GM18507 (cell line): ENCODE results near the gene CTNND2.

ENCODE experiments used
- DNase-seq: peaks from one replicate; pipeline ENCODE4 v3.0.0; 2011; ENCODE audit warnings: low read depth; ENCODE audit not compliant: insufficient read length; ENCODE audit errors: extremely low spot score
- FAIRE-seq: peaks from 2 replicates; lab custom pipeline; 2011; peaks lifted over from hg19 to GRCh38; lab: Jason Lieb, UNC

The CTNND2 gene

GRCh38 chr5:11792621-11793020, 111.6 kb downstream of the CTNND2 start:
- no peak for FAIRE-seq

GRCh38 chr5:11791792-11792191, 112.5 kb downstream of the CTNND2 start:
- FAIRE-seq (no peak), DNase-seq (no peak)

More at GRCh38 chr5:11792621-11793020, 111.6 kb downstream of the CTNND2 start:
- no peak for DNase-seq

GRCh38 chr5:11790201-11790600, 114.0 kb downstream of the CTNND2 start:
- FAIRE-seq: no peak
- no peak for DNase-seq

- FAIRE-seq (no peak), DNase-seq (no peak)
These were observed 118.4 kb downstream of the CTNND2 start for GRCh38 chr5:11785771-11786352.

- DNase-seq (no peak), FAIRE-seq (no peak)
These were observed 123.5 kb downstream of the CTNND2 start for GRCh38 chr5:11780641-11781345.

DNA sequence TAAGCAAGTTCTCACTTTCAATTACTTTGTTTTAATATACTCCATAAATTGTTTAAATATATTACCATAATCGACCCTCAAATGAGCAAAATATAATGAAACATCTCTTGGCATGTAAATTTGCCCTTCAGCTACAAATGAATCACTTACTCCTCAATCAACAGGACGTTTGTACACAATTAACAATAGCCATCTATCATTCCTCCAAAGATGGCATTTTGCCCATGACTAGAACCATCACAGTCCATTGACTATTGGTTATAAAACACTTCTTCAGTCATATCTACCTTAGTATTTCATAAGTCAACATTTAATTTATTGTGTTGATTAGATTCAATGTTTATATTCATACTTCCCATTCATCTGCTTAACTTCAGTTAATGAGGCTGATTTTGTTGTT, 127.2 kb downstream of the CTNND2 start:
- no peak for FAIRE-seq
- DNase-seq: no peak

GRCh38 chr5:11770310-11770709, 133.9 kb downstream of the CTNND2 start:
- FAIRE-seq: no peak
- DNase-seq: no peak

DNA sequence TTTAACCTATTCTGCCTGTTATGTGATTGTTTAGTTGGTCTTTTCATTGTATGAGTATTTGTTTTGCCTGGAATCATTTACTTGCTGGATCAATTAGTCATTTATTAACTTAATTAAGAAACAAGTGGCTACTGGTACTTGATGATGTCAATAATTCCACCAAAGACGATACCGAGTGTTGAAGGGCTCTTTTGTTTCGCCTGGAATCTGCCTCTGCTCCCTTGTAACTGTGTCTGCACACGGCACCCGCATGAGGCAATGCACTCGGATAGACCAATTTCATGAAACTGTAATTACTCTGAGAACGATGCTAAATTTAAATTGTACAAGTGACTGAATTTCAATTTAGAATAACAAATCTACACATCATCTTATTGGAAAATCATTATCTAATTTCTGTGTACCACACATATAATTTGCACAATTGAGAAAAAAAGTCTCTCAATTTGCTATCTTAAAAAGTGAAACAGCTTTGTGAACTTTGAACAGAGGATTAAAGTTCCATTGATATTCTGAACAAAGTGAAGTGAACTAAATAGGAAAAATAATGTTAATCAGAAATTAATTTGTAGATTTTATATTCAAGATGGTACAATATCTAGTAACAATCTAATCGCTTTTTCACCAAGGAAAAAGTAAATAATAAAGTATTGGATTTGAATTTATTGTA, 143.2 kb downstream of the CTNND2 start:
- FAIRE-seq (no peak), DNase-seq (no peak)

DNA sequence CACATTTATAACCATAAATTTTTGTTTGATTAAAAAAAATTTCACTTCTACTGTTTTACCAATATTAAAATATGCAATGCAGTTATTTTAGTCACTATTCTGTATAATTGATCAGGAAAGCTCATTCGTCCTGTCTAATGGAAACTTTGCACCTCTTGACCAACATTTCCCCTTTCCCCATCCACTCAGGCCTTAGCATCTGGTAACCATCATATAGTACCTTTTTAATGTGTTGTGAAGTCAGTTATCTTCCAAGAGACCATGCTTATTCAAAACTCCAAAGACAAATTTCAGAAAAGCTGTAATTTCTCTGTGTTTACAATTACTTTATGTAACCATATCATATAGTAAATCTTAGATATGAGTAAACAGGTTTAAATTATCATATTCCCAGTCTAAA, 145.9 kb downstream of the CTNND2 start:
- no peak for DNase-seq
- no peak for FAIRE-seq

- FAIRE-seq (no peak), DNase-seq (no peak)
These were observed 146.6 kb downstream of the CTNND2 start for GRCh38 chr5:11757661-11758060.

DNA sequence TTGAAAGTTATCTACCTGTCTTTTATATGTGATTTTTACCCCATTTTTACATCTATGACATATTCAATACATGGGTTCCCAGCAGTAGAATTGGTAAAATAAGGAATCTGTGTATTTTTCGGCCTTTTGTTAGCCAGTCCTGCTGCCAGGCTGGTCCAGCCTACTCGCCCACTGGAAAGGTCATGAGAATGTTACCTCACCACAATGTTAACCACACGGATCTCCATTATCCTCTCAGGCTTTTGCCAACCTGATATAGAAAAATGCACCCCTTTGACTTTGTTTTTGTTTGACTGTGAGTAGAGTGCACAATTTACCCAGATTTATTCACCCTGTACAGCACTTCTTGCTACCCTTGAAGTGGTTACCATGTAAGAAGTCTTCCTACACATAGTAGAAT, 167.2 kb downstream of the CTNND2 start:
- FAIRE-seq (no peak), DNase-seq (no peak)

- FAIRE-seq (no peak), DNase-seq (no peak)
These were observed 169.9 kb downstream of the CTNND2 start for GRCh38 chr5:11734369-11734768.

DNA sequence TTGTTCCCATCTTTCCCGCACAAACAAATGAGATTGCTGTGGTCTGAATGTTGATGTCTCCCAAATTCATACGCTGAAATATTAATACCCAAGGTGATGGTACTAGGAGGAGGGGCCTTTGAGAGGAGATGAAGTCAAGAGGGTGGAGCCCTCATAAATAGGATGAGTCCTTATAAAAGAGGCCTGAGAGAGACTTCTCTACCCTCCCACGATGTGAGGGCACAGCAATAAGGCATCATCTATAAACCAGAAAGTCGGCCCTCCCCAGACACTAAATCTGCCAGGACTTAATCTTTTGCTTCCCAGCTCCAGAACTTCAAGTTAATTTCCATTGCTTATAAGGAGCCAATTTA, 170.4 kb downstream of the CTNND2 start:
- FAIRE-seq (no peak), DNase-seq (no peak)

DNA sequence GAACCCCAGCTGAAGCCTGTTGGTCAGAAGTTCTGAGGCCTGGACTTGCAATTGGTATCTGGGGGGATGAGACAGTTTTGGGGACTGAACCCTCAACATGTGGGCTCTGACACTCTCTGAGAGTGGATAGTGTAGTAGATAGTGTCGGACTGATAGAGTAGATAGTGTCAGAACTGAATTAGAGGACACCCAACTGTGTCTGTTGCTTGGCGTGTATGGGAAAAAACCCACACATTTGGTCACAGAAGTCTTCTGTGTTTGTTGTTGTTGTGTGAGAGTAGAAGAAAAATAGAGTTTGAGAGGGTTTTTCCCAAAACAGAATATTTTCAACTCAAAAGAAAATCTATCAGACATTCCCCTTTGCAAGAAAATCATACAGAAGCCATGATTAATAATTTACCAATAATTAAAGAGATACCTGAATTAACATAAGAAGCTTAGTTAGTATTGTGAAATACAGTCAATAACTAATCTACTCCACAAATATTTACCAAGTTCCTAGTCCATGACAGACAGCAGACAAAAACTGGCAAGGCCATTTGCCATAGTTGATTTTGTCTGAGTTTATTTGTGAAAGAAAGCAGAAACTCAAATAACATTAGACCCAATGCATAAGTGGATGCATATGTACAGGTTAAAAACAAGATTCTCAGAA, 170.9 kb downstream of the CTNND2 start:
- no peak for DNase-seq

DNA sequence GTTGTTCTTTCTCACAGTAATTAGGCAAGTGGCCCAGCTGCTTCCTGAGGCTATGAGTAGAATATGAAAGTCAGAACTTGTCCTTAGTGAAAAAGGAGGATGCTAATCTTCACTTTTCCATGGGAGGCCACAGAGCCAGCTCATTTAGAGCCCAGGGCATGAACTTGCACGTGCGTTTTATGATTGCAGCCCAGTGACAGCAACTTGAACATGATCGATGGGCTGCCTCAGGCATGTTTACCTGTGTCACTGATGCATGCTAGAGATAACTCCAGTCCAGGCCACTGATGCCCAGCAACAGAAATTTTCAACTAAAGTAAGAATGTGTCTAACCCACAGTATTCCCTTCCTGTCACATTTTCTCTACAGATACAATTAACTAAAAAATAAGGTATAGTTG, 179.3 kb downstream of the CTNND2 start:
- DNase-seq (no peak), FAIRE-seq (no peak)

More for the DNA sequence above, 170.9 kb downstream of the CTNND2 start:
- FAIRE-seq: no peak

- no peak for FAIRE-seq
- DNase-seq: no peak
These were observed 184.3 kb downstream of the CTNND2 start for GRCh38 chr5:11719888-11720481.

- FAIRE-seq (no peak), DNase-seq (no peak)
These were observed 188.6 kb downstream of the CTNND2 start for GRCh38 chr5:11715461-11716196.

GRCh38 chr5:11711932-11712331, 192.3 kb downstream of the CTNND2 start:
- no peak for FAIRE-seq
- no peak for DNase-seq

- DNase-seq (no peak), FAIRE-seq (no peak)
These were observed 195.2 kb downstream of the CTNND2 start for GRCh38 chr5:11709021-11709420.
